Measurements from ENCODE around the gene GRIK3. TPM values are rescaled to one million over a fixed set of nuclear protein-coding genes. Genes with fewer than 3 reads are reported as not detected.

The GRIK3 gene
- total and polyA plus RNA-seq, 2 experiments from 2014 or later: 0.31 to 2.9 TPM

DNA sequence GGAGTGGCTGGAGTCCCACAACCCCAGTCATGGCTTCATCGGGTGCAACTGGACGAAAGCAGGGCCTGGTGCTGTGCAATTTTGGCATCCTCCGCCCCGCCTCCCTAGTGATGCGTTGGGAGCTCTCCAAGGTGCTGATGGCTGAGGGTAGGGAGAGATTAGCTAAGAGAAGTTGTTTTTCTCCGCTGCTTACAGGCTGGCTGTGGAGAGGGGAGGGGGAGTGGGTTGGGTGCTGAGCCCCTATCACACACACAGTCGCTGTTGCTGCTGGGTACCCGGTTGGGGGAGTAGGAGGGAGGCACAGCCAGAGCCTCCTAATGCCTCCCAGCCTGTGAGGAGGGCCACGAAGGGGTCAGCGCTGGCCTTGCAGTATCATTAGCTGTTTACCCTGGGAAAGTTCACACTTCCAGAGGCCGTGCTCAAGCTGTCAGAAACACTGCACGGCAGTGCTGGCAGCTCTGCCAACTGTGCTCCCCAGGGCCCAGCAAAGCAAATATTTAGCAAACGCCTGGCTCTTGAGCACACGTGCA, 110.0 kb downstream of the GRIK3 start:
- H3K27ac ChIP-seq (ENCODE audit: low read depth): no peak overlapping the region
- no peak overlapping the region for H3K4me3 ChIP-seq
- peaks cover 7% of the 10 kb centered on the region for H3K4me1 ChIP-seq (ENCODE audit: insufficient read depth)
- no peaks in the 10 kb centered on the region for H3K9me2 ChIP-seq (ENCODE audit: insufficient read depth)
- no peaks in the 10 kb centered on the region for H3K36me3 ChIP-seq (ENCODE audit: insufficient read depth)
- Mint-ChIP-seq H3K27me3 (ENCODE audit: insufficient read depth, low read depth, poor library complexity) (peaks cover 6% of the 10 kb centered on the region), H3K4me1 (peaks cover 20% of the 10 kb centered on the region), H3K4me3 (no peak overlapping the region), H3K9me3 (no peaks in the 10 kb centered on the region; the same call in 1 of the 3 replicates), H3K27ac (no peak overlapping the region), H3K36me3 (ENCODE audit: low read depth) (no peaks in the 10 kb centered on the region)
- H3K27me3 ChIP-seq (ENCODE audit: insufficient read depth): no peaks in the 10 kb centered on the region
- no peak overlapping the region for H2AFZ ChIP-seq
- H3K79me2 ChIP-seq (replicated peaks; ENCODE audit: insufficient read depth): no peaks in the 10 kb centered on the region
- H3F3A ChIP-seq (replicated peaks; ENCODE audit: low read depth): no peaks in the 10 kb centered on the region
- no peak overlapping the region for H3K4me2 ChIP-seq
- TF ChIP-seq CTCF (conservative IDR thresholded peaks at IDR 0.05; ENCODE audit: low read depth in 2 of 2): no peak
- TF ChIP-seq CREB1 (CRISPR knock-in tag; IDR thresholded peaks at IDR 0.05; ENCODE audit: low read depth): peak; percentile 91
- TF ChIP-seq STAT1 (IDR thresholded peaks at IDR 0.05; ENCODE audit: unreplicated experiment): no peak
- TF ChIP-seq NANOG (IDR thresholded peaks at IDR 0.05; ENCODE audit: borderline replicate concordance): no peak
- no peak for TF ChIP-seq ETS1 (IDR thresholded peaks at IDR 0.05)
- TF ChIP-seq ZNF114 (CRISPR knock-in tag; IDR thresholded peaks at IDR 0.05): no peak
- TF ChIP-seq, protein P1, sequence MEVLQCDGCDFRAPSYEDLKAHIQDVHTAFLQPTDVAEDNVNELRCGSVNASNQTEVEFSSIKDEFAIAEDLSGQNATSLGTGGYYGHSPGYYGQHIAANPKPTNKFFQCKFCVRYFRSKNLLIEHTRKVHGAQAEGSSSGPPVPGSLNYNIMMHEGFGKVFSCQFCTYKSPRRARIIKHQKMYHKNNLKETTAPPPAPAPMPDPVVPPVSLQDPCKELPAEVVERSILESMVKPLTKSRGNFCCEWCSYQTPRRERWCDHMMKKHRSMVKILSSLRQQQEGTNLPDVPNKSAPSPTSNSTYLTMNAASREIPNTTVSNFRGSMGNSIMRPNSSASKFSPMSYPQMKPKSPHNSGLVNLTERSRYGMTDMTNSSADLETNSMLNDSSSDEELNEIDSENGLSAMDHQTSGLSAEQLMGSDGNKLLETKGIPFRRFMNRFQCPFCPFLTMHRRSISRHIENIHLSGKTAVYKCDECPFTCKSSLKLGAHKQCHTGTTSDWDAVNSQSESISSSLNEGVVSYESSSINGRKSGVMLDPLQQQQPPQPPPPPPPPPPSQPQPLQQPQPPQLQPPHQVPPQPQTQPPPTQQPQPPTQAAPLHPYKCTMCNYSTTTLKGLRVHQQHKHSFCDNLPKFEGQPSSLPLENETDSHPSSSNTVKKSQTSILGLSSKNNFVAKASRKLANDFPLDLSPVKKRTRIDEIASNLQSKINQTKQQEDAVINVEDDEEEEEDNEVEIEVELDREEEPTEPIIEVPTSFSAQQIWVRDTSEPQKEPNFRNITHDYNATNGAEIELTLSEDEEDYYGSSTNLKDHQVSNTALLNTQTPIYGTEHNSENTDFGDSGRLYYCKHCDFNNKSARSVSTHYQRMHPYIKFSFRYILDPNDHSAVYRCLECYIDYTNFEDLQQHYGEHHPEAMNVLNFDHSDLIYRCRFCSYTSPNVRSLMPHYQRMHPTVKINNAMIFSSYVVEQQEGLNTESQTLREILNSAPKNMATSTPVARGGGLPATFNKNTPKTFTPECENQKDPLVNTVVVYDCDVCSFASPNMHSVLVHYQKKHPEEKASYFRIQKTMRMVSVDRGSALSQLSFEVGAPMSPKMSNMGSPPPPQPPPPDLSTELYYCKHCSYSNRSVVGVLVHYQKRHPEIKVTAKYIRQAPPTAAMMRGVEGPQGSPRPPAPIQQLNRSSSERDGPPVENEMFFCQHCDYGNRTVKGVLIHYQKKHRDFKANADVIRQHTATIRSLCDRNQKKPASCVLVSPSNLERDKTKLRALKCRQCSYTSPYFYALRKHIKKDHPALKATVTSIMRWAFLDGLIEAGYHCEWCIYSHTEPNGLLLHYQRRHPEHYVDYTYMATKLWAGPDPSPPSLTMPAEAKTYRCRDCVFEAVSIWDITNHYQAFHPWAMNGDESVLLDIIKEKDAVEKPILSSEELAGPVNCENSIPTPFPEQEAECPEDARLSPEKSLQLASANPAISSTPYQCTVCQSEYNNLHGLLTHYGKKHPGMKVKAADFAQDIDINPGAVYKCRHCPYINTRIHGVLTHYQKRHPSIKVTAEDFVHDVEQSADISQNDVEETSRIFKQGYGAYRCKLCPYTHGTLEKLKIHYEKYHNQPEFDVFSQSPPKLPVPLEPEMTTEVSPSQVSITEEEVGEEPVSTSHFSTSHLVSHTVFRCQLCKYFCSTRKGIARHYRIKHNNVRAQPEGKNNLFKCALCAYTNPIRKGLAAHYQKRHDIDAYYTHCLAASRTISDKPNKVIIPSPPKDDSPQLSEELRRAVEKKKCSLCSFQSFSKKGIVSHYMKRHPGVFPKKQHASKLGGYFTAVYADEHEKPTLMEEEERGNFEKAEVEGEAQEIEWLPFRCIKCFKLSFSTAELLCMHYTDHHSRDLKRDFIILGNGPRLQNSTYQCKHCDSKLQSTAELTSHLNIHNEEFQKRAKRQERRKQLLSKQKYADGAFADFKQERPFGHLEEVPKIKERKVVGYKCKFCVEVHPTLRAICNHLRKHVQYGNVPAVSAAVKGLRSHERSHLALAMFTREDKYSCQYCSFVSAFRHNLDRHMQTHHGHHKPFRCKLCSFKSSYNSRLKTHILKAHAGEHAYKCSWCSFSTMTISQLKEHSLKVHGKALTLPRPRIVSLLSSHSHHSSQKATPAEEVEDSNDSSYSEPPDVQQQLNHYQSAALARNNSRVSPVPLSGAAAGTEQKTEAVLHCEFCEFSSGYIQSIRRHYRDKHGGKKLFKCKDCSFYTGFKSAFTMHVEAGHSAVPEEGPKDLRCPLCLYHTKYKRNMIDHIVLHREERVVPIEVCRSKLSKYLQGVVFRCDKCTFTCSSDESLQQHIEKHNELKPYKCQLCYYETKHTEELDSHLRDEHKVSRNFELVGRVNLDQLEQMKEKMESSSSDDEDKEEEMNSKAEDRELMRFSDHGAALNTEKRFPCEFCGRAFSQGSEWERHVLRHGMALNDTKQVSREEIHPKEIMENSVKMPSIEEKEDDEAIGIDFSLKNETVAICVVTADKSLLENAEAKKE (CRISPR knock-in tag; IDR thresholded peaks at IDR 0.05): no peak
- TF ChIP-seq REST (IDR thresholded peaks at IDR 0.05; ENCODE audit: unreplicated experiment): peak; percentile 97
- no peak for TF ChIP-seq JUNB (IDR thresholded peaks at IDR 0.05; ENCODE audit: unreplicated experiment)
- no peak for TF ChIP-seq EZH2phosphoT487 (IDR thresholded peaks at IDR 0.05; ENCODE audit: unreplicated experiment)
- TF ChIP-seq ZNF331 (CRISPR knock-in tag; IDR thresholded peaks at IDR 0.05; ENCODE audit: low read depth): no peak
- no peak for TF ChIP-seq POLR2AphosphoS5 (IDR thresholded peaks at IDR 0.05; ENCODE audit: low read depth)
- no peak for TF ChIP-seq EZH2 (IDR thresholded peaks at IDR 0.05; ENCODE audit: low read depth, unreplicated experiment)
- ATAC-seq (peak; percentile 91), DNase-seq (ENCODE audit: low spot score) (peak; percentile 94)
- no peaks in the 10 kb centered on the region; the same call in 1 of the 2 replicates for H4K20me1 ChIP-seq (replicated peaks; ENCODE audit: insufficient read depth)
